Mesothelial cell of epicardium (in vitro differentiated cells): ENCODE results near the gene ZNF892. TPM values are rescaled to one million over a fixed set of nuclear protein-coding genes. Genes with fewer than 3 reads are reported as not detected.

Experiments
- DNase-seq, 2 experiments: peaks; one replicate each; pipeline ENCODE4 v3.0.0; 2021; ENCODE audit warnings: low spot score in 2 of 2; ENCODE audit not compliant: unreplicated experiment in 2 of 2
- H3K27ac Mint-ChIP-seq: 2 replicates; pipeline ENCODE4 v1.8.0; 2021; ENCODE audit warnings: mixed read lengths
- H3K27me3 Mint-ChIP-seq: 2 replicates; pipeline ENCODE4 v1.8.0; 2021; ENCODE audit warnings: low read depth, mixed read lengths
- H3K36me3 Mint-ChIP-seq: 2 replicates; pipeline ENCODE4 v1.8.0; 2021; ENCODE audit warnings: mixed read lengths
- H3K4me1 Mint-ChIP-seq: 2 replicates; pipeline ENCODE4 v1.8.0; 2021; ENCODE audit warnings: mixed read lengths
- H3K4me3 Mint-ChIP-seq: 2 replicates; pipeline ENCODE4 v1.8.0; 2021; ENCODE audit warnings: mild to moderate bottlenecking, moderate library complexity, mixed read lengths
- H3K9me3 Mint-ChIP-seq: 2 replicates; pipeline ENCODE4 v1.8.0; 2021; ENCODE audit warnings: mixed read lengths
- CTCF ChIP-seq: fragments of 200-600 bp; sonication (generic); IDR thresholded peaks from one replicate; pipeline ENCODE4 v1.5.0; 2021; ENCODE audit warnings: antibody characterized with exemption; ENCODE audit not compliant: unreplicated experiment
- total RNA-seq: library from RNA; stranded (reverse); gene quantifications from 3 replicates; pipeline ENCODE4 v1.2.1, GENCODE V29; 2021

The ZNF892 gene
- total RNA-seq, 1 donor from 2014 or later, result 17.0 TPM

- peak within 1 kb of the TSS; percentile 95 for H3K27ac Mint-ChIP-seq
- H3K27me3 Mint-ChIP-seq, result no peaks in the 10 kb centered on the region
Observed at GRCh38 chr2:95165371-95166064, 41.8 kb upstream of the ZNF892 start, which contains the start of gene ZNF2. Gene ZNF2, plus strand, starts transcription at chr2:95165809. Its CDS starts 10,418 bp downstream, at chr2:95176227.

GRCh38 chr2:95166065-95166763 is 41.1 kb upstream of the ZNF892 start:
- Mint-ChIP-seq H3K27ac (peak overlapping the region; percentile 95), H3K4me1 (peaks cover 27% of the 10 kb centered on the region), H3K27me3 (no peaks in the 10 kb centered on the region), H3K9me3 (no peaks in the 10 kb centered on the region), H3K36me3 (no peaks in the 10 kb centered on the region), H3K4me3 (peak overlapping the region; percentile 94)
- TF ChIP-seq CTCF, result no peak
- DNase-seq, result no peak

More at GRCh38 chr2:95165371-95166064, 41.8 kb upstream of the ZNF892 start, which contains the start of gene ZNF2:
- peak; percentile 95 to 97 for DNase-seq
- Mint-ChIP-seq H3K36me3 (no peaks in the 10 kb centered on the region), H3K4me3 (peak within 1 kb of the TSS; percentile 94), H3K4me1 (peaks cover 27% of the 10 kb centered on the region), H3K9me3 (no peaks in the 10 kb centered on the region)
- no peak for TF ChIP-seq CTCF

- Mint-ChIP-seq H3K9me3 (no peaks in the 10 kb centered on the region), H3K4me1 (no peaks in the 10 kb centered on the region), H3K36me3 (no peaks in the 10 kb centered on the region), H3K27me3 (no peaks in the 10 kb centered on the region), H3K27ac (no peak overlapping the region), H3K4me3 (no peak overlapping the region)
- TF ChIP-seq CTCF, result no peak
- no peak for DNase-seq
Observed at GRCh38 chr2:95171902-95172301, 35.4 kb upstream of the ZNF892 start.

GRCh38 chr2:95174031-95174542 is 33.2 kb upstream of the ZNF892 start:
- H3K27me3 Mint-ChIP-seq, result no peaks in the 10 kb centered on the region
- DNase-seq, result no peak
- no peak for TF ChIP-seq CTCF
- H3K36me3 Mint-ChIP-seq, result peaks cover 8% of the 10 kb centered on the region
- no peak overlapping the region for H3K27ac Mint-ChIP-seq
- H3K4me1 Mint-ChIP-seq, result no peaks in the 10 kb centered on the region
- H3K4me3 Mint-ChIP-seq, result no peak overlapping the region
- no peaks in the 10 kb centered on the region for H3K9me3 Mint-ChIP-seq

- no peak overlapping the region for H3K27ac Mint-ChIP-seq
- no peak overlapping the region for H3K4me3 Mint-ChIP-seq
- H3K36me3 Mint-ChIP-seq, result peaks cover 51% of the 10 kb centered on the region
- H3K4me1 Mint-ChIP-seq, result no peaks in the 10 kb centered on the region
- DNase-seq, result no peak
- peaks cover 9% of the 10 kb centered on the region for H3K9me3 Mint-ChIP-seq
- no peak for TF ChIP-seq CTCF
- no peaks in the 10 kb centered on the region for H3K27me3 Mint-ChIP-seq
Observed at GRCh38 chr2:95179451-95179850, 27.9 kb upstream of the ZNF892 start.
